Glutamatergic neuron (in vitro differentiated cells): ENCODE data around the gene NAV2. TPM values are rescaled to one million over a fixed set of nuclear protein-coding genes. Genes with fewer than 3 reads are reported as not detected.

Experiments used
- DNase-seq: peaks from one replicate; pipeline ENCODE4 v3.0.0; 2022
- H3K27ac Mint-ChIP-seq: one replicate; pipeline ENCODE4 v1.8.0; 2020; ENCODE audit warnings: mild to moderate bottlenecking, mixed read lengths, inconsistent platforms; ENCODE audit not compliant: unreplicated experiment
- H3K27me3 Mint-ChIP-seq: one replicate; pipeline ENCODE4 v1.8.0; 2020; ENCODE audit warnings: mild to moderate bottlenecking, moderate library complexity, mixed read lengths, inconsistent platforms; ENCODE audit not compliant: unreplicated experiment
- H3K36me3 Mint-ChIP-seq: one replicate; pipeline ENCODE4 v1.8.0; 2020; ENCODE audit warnings: mild to moderate bottlenecking, mixed read lengths, inconsistent platforms; ENCODE audit not compliant: unreplicated experiment
- H3K4me1 Mint-ChIP-seq: one replicate; pipeline ENCODE4 v1.8.0; 2020; ENCODE audit warnings: mild to moderate bottlenecking, low read depth, mixed read lengths, inconsistent platforms; ENCODE audit not compliant: unreplicated experiment
- H3K4me3 Mint-ChIP-seq: one replicate; pipeline ENCODE4 v1.8.0; 2020; ENCODE audit warnings: mild to moderate bottlenecking, mixed read lengths, inconsistent platforms; ENCODE audit not compliant: unreplicated experiment
- H3K9me3 Mint-ChIP-seq: one replicate; pipeline ENCODE4 v1.8.0; 2020; ENCODE audit warnings: mild to moderate bottlenecking, moderate library complexity, mixed read lengths, inconsistent platforms; ENCODE audit not compliant: unreplicated experiment
- CTCF ChIP-seq: fragments of 200-600 bp; sonication (generic); IDR thresholded peaks from one replicate; pipeline ENCODE4 v1.5.0; 2021; ENCODE audit not compliant: partially characterized antibody, unreplicated experiment
- total RNA-seq: library from RNA; stranded (reverse); fragmentation: NEBNext Ultra II Directional; extraction: Animal tissue kit (Norgen Biotek cat#: 25700); gene quantifications from one replicate; pipeline ENCODE4 v1.2.1, GENCODE V29; 2021; ENCODE audit not compliant: unreplicated experiment

NAV2 gene
- total RNA-seq, 1 donor from 2014 or later: 117 TPM

GRCh38 chr11:20113149-20113438, 400.5 kb downstream of the NAV2 start:
- no peak for TF ChIP-seq CTCF
- Mint-ChIP-seq H3K27me3 (peaks cover 3% of the 10 kb centered on the region), H3K27ac (no peak overlapping the region), H3K9me3 (peaks cover 13% of the 10 kb centered on the region), H3K36me3 (peaks cover 5% of the 10 kb centered on the region), H3K4me1 (peaks cover 14% of the 10 kb centered on the region), H3K4me3 (no peak overlapping the region)
- DNase-seq: no peak

- peaks cover 17% of the 10 kb centered on the region for H3K36me3 Mint-ChIP-seq
- no peak for DNase-seq
- peaks cover 3% of the 10 kb centered on the region for H3K27me3 Mint-ChIP-seq
- H3K9me3 Mint-ChIP-seq: peaks cover 18% of the 10 kb centered on the region
- peaks cover 15% of the 10 kb centered on the region for H3K4me1 Mint-ChIP-seq
- no peak overlapping the region for H3K4me3 Mint-ChIP-seq
- TF ChIP-seq CTCF: no peak
- no peak overlapping the region for H3K27ac Mint-ChIP-seq
Observed at GRCh38 chr11:20114588-20114987, 402.0 kb downstream of the NAV2 start.

- Mint-ChIP-seq H3K36me3 (peaks cover 17% of the 10 kb centered on the region), H3K4me1 (peaks cover 15% of the 10 kb centered on the region), H3K4me3 (no peak overlapping the region), H3K9me3 (peaks cover 13% of the 10 kb centered on the region), H3K27me3 (peaks cover 1% of the 10 kb centered on the region), H3K27ac (peak overlapping the region; percentile 88)
- DNase-seq: peak; percentile 31
- no peak for TF ChIP-seq CTCF
Observed at GRCh38 chr11:20116825-20117224, 404.2 kb downstream of the NAV2 start.

- no peak overlapping the region for H3K4me3 Mint-ChIP-seq
- peak overlapping the region; percentile 13 for H3K27ac Mint-ChIP-seq
- no peak for DNase-seq
- no peak for TF ChIP-seq CTCF
- H3K9me3 Mint-ChIP-seq: peaks cover 11% of the 10 kb centered on the region
- peaks cover 1% of the 10 kb centered on the region for H3K27me3 Mint-ChIP-seq
- peaks cover 13% of the 10 kb centered on the region for H3K4me1 Mint-ChIP-seq
- peaks cover 17% of the 10 kb centered on the region for H3K36me3 Mint-ChIP-seq
Observed at GRCh38 chr11:20117291-20117690, 404.7 kb downstream of the NAV2 start.

DNA sequence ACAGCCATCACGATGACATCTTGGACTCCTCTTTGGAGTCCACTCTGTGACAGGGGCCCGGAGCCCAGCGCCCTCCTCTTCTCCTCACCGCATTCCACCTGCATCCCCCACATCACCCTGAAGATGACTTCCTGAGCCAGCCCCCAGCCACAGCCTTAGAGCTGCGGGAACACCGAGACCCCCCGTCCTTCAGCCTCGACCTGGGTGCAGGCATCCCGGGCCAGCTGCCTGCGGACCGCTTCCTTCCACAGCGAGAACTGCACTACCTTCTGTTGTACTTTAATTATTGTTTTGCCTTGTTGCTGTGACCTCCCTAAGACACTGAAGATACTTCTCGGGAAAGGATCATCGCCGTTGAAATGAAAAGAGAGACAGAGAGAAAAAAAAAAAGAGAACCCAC, 405.6 kb downstream of the NAV2 start:
- TF ChIP-seq CTCF: no peak
- H3K27ac Mint-ChIP-seq: no peak overlapping the region
- H3K4me3 Mint-ChIP-seq: no peak overlapping the region
- H3K36me3 Mint-ChIP-seq: peaks cover 17% of the 10 kb centered on the region
- DNase-seq: no peak
- H3K9me3 Mint-ChIP-seq: peaks cover 11% of the 10 kb centered on the region
- peaks cover 13% of the 10 kb centered on the region for H3K4me1 Mint-ChIP-seq
- peaks cover 1% of the 10 kb centered on the region for H3K27me3 Mint-ChIP-seq
